Loucy (cell line): ENCODE data around the gene IL4.

Experiments
- H2AFZ ChIP-seq: fragments of 200-600 bp; sonication (generic); 2 replicates; pipeline ENCODE4 v1.6.0; 2016; ENCODE audit warnings: antibody characterized with exemption, mild to moderate bottlenecking, low read length, moderate library complexity
- H3F3A ChIP-seq: fragments of 200-600 bp; 2 replicates; pipeline ENCODE4 v1.6.0; 2016; ENCODE audit warnings: antibody characterized with exemption, low read depth, mild to moderate bottlenecking
- H3K27me3 ChIP-seq: fragments of 200-600 bp; sonication (generic); 2 replicates; pipeline ENCODE4 v1.6.1; 2014; ENCODE audit warnings: low read length, mild to moderate bottlenecking; ENCODE audit not compliant: insufficient read depth, poor library complexity, severe bottlenecking
- H3K36me3 ChIP-seq: fragments of 200-600 bp; sonication (generic); 2 replicates; pipeline ENCODE4 v1.6.1; 2016; ENCODE audit warnings: low read length; ENCODE audit not compliant: insufficient read depth
- H3K4me1 ChIP-seq: fragments of 200-600 bp; sonication (generic); 2 replicates; pipeline ENCODE4 v1.5.1; 2014; ENCODE audit warnings: low read length, mild to moderate bottlenecking; ENCODE audit not compliant: insufficient read depth, poor library complexity, severe bottlenecking
- H3K4me2 ChIP-seq: fragments of 200-600 bp; sonication (generic); 2 replicates; pipeline ENCODE4 v1.6.0; 2014; ENCODE audit warnings: antibody characterized with exemption, low read length, low read depth, mild to moderate bottlenecking; ENCODE audit not compliant: poor library complexity, severe bottlenecking
- H3K4me3 ChIP-seq: fragments of 200-600 bp; sonication (generic); 2 replicates; pipeline ENCODE4 v1.5.1; 2014; ENCODE audit warnings: low read length, mild to moderate bottlenecking, mixed read lengths; ENCODE audit not compliant: poor library complexity, severe bottlenecking
- H3K79me2 ChIP-seq: fragments of 200-600 bp; sonication (generic); 2 replicates; pipeline ENCODE4 v1.6.1; 2014; ENCODE audit warnings: low read length; ENCODE audit not compliant: insufficient read depth
- H3K9ac ChIP-seq: fragments of 200-600 bp; sonication (generic); 2 replicates; pipeline ENCODE4 v1.6.0; 2014; ENCODE audit warnings: mild to moderate bottlenecking, low read depth, low read length, moderate library complexity; ENCODE audit not compliant: poor library complexity, severe bottlenecking
- H3K9me2 ChIP-seq: fragments of 200-600 bp; sonication (generic); replicated peaks from 2 replicates; pipeline ENCODE4 v1.6.1; 2016; ENCODE audit warnings: low read depth, low read length, mixed read lengths
- H3K9me3 ChIP-seq: fragments of 200-600 bp; sonication (generic); 2 replicates; pipeline ENCODE4 v1.6.1; 2014; ENCODE audit warnings: mild to moderate bottlenecking, antibody characterized with exemption, low read length, low read depth; ENCODE audit not compliant: insufficient read depth
- H4K20me1 ChIP-seq: fragments of 200-600 bp; sonication (generic); 2 replicates; pipeline ENCODE4 v1.6.0; 2014; ENCODE audit warnings: antibody characterized with exemption, low read length, mild to moderate bottlenecking; ENCODE audit not compliant: insufficient read depth, poor library complexity, severe bottlenecking
- CTCF ChIP-seq: fragments of 200-600 bp; sonication (generic); conservative IDR thresholded peaks from 2 replicates; pipeline ENCODE4 v1.5.1; 2014; ENCODE audit warnings: mild to moderate bottlenecking, antibody characterized with exemption, low read length
- EZH2phosphoT487 ChIP-seq: fragments of 200-600 bp; IDR thresholded peaks from 2 replicates; pipeline ENCODE4 v1.6.1; 2018; ENCODE audit warnings: antibody characterized with exemption, mild to moderate bottlenecking, moderate library complexity, borderline replicate concordance

IL4 gene

DNA sequence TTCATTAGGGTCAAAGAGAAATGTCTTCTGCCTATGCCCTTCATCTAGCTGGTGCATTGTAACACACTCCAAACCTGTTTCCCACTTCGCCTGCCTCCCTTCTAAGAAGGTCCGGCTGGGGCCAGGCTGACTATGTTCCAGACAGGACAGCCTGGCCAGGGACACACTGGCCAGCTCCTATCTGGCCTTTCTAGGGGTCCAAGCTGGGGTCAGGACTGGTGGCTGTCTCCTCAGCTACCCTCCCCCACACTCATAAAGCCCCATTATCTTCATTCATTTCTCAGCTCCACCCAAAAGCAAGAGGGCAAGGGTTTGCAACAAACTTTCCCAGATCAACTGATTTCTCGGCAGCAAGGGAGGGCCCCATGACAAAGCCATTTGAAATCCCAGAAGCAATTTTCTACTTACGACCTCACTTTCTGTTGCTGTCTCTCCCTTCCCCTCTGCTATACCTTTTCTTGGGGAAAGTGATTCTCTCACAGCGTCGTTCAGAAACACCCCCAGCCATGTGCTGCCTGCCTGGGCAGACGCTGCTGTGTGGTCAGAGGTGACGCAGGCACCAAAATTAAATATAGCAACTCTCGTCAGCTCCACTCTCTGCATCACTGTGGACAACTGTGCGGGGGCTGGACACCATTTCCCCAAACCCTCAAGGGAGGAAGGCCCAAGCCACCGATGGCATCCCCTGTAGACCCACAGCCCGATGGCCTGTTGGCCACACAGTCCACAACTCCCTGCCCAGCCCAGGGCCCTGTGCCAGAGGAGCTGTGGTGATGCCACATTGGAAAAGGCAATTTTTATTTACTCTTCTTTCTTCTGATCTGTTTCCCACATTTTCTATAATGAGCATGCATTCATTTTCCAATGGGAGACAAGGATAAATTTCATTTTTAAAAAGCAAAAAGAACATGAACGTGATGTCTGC lies 9.8 kb upstream of the IL4 start:
- TF ChIP-seq EZH2phosphoT487 (no peak), CTCF (no peak)
- H3K4me1 ChIP-seq, result peaks cover 17% of the 10 kb centered on the region
- H3F3A ChIP-seq, result no peaks in the 10 kb centered on the region
- no peaks in the 10 kb centered on the region for H3K79me2 ChIP-seq
- no peaks in the 10 kb centered on the region for H4K20me1 ChIP-seq
- no peak overlapping the region for H3K4me3 ChIP-seq
- no peak overlapping the region for H2AFZ ChIP-seq
- no peaks in the 10 kb centered on the region for H3K36me3 ChIP-seq
- H3K4me2 ChIP-seq, result no peak overlapping the region
- H3K9ac ChIP-seq, result no peak overlapping the region
- no peaks in the 10 kb centered on the region for H3K27me3 ChIP-seq
- no peaks in the 10 kb centered on the region for H3K9me2 ChIP-seq
- H3K9me3 ChIP-seq, result no peaks in the 10 kb centered on the region

DNA sequence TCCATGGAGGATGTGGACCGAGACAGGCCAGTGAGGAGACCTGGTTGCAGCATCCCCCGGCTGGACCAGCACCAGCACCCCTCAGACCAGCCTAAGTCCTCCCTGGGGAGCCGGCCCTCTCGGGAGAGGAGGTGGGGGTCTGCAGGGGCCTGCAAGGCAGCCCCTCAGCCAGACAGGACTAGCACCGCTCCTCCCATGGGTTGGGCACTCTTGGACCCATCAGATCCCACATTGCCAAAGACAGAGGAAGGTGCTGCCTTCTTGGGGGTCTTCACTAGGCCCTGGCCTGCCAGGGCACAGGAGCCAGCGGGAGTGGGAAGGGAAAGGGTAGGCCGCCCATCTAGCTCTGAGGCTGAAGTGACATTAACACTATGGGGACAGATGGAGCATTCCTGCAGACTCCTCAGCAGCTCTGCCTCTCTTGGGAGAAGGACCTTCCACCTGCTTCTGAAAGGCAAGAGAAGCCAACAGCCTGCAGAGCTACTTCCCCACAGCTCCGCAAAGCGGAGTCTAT lies 9.0 kb upstream of the IL4 start:
- no peak for TF ChIP-seq EZH2phosphoT487
- no peaks in the 10 kb centered on the region for H3K36me3 ChIP-seq
- no peak overlapping the region for H3K9ac ChIP-seq
- H3K27me3 ChIP-seq, result no peaks in the 10 kb centered on the region
- H3K4me1 ChIP-seq, result peaks cover 17% of the 10 kb centered on the region
- H4K20me1 ChIP-seq, result no peaks in the 10 kb centered on the region
- no peak overlapping the region for H3K4me3 ChIP-seq
- H3K9me3 ChIP-seq, result no peaks in the 10 kb centered on the region
- no peaks in the 10 kb centered on the region for H3F3A ChIP-seq
- no peaks in the 10 kb centered on the region for H3K79me2 ChIP-seq
- no peak overlapping the region for H2AFZ ChIP-seq
- H3K4me2 ChIP-seq, result no peak overlapping the region
- no peaks in the 10 kb centered on the region for H3K9me2 ChIP-seq

DNA sequence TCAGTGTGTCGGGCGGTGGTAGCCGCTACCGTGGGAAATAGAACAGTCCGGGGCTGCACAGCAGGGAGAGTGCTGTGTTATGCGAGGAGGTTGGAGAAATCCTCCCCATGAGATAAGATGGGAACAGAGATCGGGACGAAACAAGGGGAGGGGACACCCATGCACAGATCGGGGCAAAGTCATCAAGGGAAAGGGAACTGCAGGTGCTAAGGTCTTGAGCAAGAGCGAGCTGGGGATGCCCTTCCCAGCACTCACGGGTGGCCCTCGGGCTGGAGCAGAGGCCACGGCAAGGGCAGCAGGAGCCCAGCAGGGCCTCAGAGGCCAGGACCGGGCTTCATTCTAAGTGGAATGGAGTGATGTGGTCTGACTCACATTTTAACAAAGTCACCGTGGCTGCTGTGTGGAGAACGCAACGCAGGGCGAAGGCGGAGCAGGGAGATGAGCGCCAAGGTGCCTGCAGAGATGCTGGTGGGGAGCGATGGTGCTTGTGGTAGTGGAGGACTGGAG lies 8.2 kb upstream of the IL4 start:
- H3K4me1 ChIP-seq, result peaks cover 17% of the 10 kb centered on the region
- no peak for TF ChIP-seq EZH2phosphoT487
- H3K4me2 ChIP-seq, result no peak overlapping the region
- no peak overlapping the region for H3K9ac ChIP-seq
- H3K4me3 ChIP-seq, result no peak overlapping the region
- no peaks in the 10 kb centered on the region for H3K79me2 ChIP-seq
- no peaks in the 10 kb centered on the region for H3F3A ChIP-seq
- no peaks in the 10 kb centered on the region for H3K9me3 ChIP-seq
- H2AFZ ChIP-seq, result no peak overlapping the region
- no peaks in the 10 kb centered on the region for H3K9me2 ChIP-seq
- no peaks in the 10 kb centered on the region for H3K36me3 ChIP-seq
- H3K27me3 ChIP-seq, result no peaks in the 10 kb centered on the region
- no peaks in the 10 kb centered on the region for H4K20me1 ChIP-seq

DNA sequence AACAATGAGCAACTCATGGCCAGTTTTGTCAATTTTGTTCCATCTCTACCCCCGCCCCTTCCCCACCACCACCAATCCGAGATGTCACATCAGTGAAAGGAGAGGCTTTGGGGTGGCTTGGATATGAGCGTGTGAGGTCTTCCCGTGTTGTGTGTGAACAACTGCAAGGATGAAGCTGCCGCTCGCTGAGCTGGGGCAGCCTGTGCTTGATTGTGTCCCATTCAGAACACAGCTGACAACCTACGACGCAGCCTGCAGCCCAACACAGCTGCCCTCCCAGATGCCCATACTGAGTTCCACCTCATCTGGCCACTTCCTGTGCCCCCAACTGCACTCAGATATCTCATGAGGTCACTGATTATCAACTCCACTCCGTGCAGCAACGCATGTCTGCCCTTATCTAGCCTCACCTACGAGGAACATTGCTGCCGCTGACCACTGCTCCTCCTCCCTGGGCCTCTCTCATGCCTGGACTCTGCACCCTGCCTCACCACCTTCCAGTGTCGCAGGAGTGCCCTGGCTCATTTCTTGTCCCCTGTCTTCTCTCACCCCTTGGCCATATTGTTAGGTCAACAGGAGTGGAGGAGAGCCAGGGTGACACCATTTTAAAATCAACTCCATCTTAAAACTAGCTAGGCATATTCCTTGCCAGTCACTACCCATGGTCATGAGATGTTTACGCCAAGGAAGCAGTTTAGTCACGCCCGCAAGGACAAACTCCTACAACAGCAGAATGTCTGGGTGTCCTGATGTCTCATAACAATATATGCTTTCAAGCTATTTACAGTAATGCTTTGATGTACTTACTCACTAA lies 7.3 kb upstream of the IL4 start:
- Histone ChIP-seq H3K36me3 (no peaks in the 10 kb centered on the region), H3K9me3 (no peaks in the 10 kb centered on the region), H3F3A (no peaks in the 10 kb centered on the region), H3K9me2 (no peaks in the 10 kb centered on the region), H3K9ac (no peak overlapping the region), H2AFZ (no peak overlapping the region), H3K27me3 (no peaks in the 10 kb centered on the region), H3K4me3 (no peak overlapping the region), H3K79me2 (no peaks in the 10 kb centered on the region), H4K20me1 (no peaks in the 10 kb centered on the region), H3K4me1 (peaks cover 17% of the 10 kb centered on the region), H3K4me2 (no peak overlapping the region)
- TF ChIP-seq CTCF, result no peak
- TF ChIP-seq EZH2phosphoT487, result no peak
